ENCODE results near the gene MYADM.

MYADM gene

DNA sequence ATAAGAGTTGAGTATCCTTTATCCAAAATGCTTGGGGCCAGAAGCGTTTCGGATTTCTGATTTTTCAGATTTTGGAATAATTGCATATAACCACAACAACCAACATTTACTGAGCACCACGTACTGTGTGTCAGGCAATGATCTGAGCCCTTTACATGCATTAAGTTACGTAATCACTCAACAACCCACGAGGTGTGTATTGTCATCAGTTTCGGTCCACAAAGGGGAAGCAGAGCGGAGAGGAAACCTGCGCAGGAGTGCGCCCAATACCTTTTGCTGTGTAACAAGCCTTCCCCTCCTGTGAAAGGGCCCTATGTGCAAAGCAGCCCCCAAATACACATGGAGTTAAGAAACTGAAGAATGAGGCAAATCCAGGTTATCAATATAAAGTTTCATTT is 22.8 kb upstream of the MYADM start:
- Histone ChIP-seq H3K9me3 (ENCODE audit: control insufficient read depth, low read depth, low read length) (no peaks in the 10 kb centered on the region), H3K4me1 (ENCODE audit: control insufficient read depth, low read depth, low read length) (no peaks in the 10 kb centered on the region), H3K36me3 (ENCODE audit: control insufficient read depth, low read depth, low read length) (no peaks in the 10 kb centered on the region), H3K4me3 (ENCODE audit: low read length) (no peak overlapping the region), H3K27ac (ENCODE audit: low read length) (no peak overlapping the region), H3K27me3 (ENCODE audit: control insufficient read depth, insufficient read depth, low read length) (no peaks in the 10 kb centered on the region), H3K9ac (ENCODE audit: low read length) (no peak overlapping the region)

DNA sequence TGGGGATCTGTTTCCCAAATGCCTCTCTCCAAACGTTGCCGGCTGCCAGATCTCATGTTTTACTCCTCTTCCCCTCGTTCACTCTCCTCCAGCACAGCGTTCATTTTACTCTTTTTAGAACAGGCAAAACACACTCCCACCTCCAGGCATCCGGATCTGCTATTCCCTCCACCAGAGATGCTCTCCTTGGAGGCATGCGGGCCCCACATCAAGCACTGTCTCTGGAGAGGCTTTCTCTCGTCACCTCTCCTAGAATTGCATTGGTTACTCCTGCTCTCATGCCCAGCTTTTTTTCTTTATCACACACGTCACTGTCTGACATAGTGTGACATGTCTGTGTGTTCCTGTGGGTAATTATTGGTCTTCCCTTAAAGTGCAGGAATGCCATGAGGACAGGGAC is 20.1 kb upstream of the MYADM start:
- H3K36me3 ChIP-seq (ENCODE audit: control insufficient read depth, low read depth, low read length), result no peaks in the 10 kb centered on the region
- H3K9me3 ChIP-seq (ENCODE audit: control insufficient read depth, low read depth, low read length), result no peaks in the 10 kb centered on the region
- no peak overlapping the region for H3K4me3 ChIP-seq (ENCODE audit: low read length)
- no peak overlapping the region for H3K27ac ChIP-seq (ENCODE audit: low read length)
- no peak overlapping the region for H3K9ac ChIP-seq (ENCODE audit: low read length)
- H3K4me1 ChIP-seq (ENCODE audit: control insufficient read depth, low read depth, low read length), result no peaks in the 10 kb centered on the region
- H3K27me3 ChIP-seq (ENCODE audit: control insufficient read depth, insufficient read depth, low read length), result no peaks in the 10 kb centered on the region

DNA sequence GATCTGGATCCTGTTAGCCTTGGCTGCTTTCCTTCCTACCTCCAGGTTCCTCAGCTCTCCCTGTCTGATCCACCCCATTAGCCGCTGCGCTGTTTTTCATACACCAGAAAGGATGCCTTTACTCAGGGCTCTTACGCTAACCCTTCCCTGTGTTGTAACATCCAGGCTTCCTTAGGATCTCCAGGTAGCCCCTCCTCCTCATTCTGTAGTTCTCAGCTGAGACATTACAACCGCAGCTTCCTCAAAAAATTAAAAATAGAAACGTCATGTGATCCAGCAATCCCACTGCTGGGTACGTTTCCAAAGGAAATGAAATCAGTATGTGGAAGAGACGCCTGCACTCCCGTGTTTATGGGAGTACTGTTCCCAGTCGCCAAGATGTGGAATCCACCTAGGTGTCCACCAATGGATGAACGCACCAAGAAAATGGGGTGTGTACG is 18.4 kb upstream of the MYADM start:
- H3K27ac ChIP-seq (ENCODE audit: low read length), result no peak overlapping the region
- no peaks in the 10 kb centered on the region for H3K36me3 ChIP-seq (ENCODE audit: control insufficient read depth, low read depth, low read length)
- H3K4me3 ChIP-seq (ENCODE audit: low read length), result no peak overlapping the region
- no peak overlapping the region for H3K9ac ChIP-seq (ENCODE audit: low read length)
- no peaks in the 10 kb centered on the region for H3K9me3 ChIP-seq (ENCODE audit: control insufficient read depth, low read depth, low read length)
- H3K4me1 ChIP-seq (ENCODE audit: control insufficient read depth, low read depth, low read length), result no peaks in the 10 kb centered on the region
- H3K27me3 ChIP-seq (ENCODE audit: control insufficient read depth, insufficient read depth, low read length), result no peaks in the 10 kb centered on the region

DNA sequence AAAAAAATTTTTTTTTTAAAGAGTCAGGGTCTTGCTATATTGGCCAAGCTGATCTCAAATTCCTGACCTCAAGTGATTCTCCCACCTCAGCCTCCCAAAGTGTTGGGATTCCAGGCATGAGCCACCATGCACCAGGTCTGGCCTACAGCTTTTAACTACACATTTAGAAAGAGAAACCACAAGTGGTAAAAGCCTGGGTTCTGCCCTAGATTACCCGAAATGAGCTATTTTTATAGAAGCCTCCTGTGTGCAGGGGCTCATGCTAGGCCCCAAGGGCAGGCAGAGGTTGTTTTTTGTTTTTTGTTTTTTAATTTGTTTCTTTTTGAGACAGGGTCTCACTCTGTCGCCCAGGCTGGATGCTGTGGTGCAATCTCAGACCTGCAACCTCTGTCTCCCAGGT is 14.0 kb upstream of the MYADM start:
- no peaks in the 10 kb centered on the region for H3K36me3 ChIP-seq (ENCODE audit: control insufficient read depth, low read depth, low read length)
- no peak overlapping the region for H3K27ac ChIP-seq (ENCODE audit: low read length)
- no peak overlapping the region for H3K4me3 ChIP-seq (ENCODE audit: low read length)
- no peaks in the 10 kb centered on the region for H3K9me3 ChIP-seq (ENCODE audit: control insufficient read depth, low read depth, low read length)
- peaks cover 5% of the 10 kb centered on the region for H3K4me1 ChIP-seq (ENCODE audit: control insufficient read depth, low read depth, low read length)
- no peaks in the 10 kb centered on the region for H3K27me3 ChIP-seq (ENCODE audit: control insufficient read depth, insufficient read depth, low read length)
- no peak overlapping the region for H3K9ac ChIP-seq (ENCODE audit: low read length)

DNA sequence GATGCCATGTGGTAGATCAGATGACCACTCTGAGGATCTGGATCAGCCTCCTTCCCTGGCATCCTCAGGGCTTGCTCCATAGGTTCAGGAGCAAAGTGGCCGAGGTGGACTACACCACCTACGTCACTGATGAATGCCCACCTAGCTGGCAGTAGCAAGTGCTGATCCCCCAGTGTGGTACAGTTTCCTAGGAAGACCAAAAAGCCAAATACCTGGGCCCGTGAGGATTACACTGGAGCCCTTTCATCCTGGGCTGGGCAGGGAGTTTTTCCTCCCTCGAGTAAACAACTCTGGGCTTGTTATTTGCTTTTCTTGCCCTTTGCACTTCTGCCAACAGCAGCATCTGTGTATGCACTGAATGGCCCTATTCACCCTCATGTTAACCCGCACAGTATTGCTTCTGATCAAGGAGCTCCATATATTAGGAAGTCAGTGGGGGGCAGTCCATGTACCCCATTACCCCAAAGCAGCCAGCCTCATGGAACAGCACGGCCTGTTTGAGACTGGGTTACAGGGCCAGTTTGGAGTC is 3.3 kb upstream of the MYADM start:
- H3K27ac ChIP-seq (ENCODE audit: low read length), result no peak overlapping the region
- no peak overlapping the region for H3K9ac ChIP-seq (ENCODE audit: low read length)
- H3K36me3 ChIP-seq (ENCODE audit: control insufficient read depth, low read depth, low read length), result no peaks in the 10 kb centered on the region
- no peak overlapping the region for H3K4me3 ChIP-seq (ENCODE audit: low read length)
- no peaks in the 10 kb centered on the region for H3K9me3 ChIP-seq (ENCODE audit: control insufficient read depth, low read depth, low read length)
- H3K27me3 ChIP-seq (ENCODE audit: control insufficient read depth, insufficient read depth, low read length), result no peaks in the 10 kb centered on the region
- H3K4me1 ChIP-seq (ENCODE audit: control insufficient read depth, low read depth, low read length), result peaks cover 14% of the 10 kb centered on the region

DNA sequence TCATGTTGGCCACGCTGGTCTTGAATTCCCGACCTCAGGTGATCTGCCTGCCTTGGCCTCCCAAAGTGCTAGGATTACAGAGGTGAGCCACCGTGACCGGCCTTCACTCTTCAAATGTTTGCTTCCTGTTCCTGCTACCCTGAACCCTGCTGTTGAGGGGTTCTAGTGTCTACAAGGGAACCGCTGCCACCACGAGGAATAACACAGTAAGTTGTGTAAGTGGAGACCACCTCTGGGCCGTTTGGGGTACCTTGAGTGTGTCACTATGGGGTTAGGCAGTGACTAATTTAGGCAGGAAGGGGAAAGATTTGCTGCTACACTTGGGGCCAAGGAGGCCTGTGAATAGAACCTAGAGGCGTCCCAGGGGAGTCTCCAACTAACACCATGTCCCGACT is 2.2 kb upstream of the MYADM start:
- Histone ChIP-seq H3K4me3 (ENCODE audit: low read length) (peak overlapping the region; percentile 57), H3K9me3 (ENCODE audit: control insufficient read depth, low read depth, low read length) (no peaks in the 10 kb centered on the region), H3K36me3 (ENCODE audit: control insufficient read depth, low read depth, low read length) (no peaks in the 10 kb centered on the region), H3K9ac (ENCODE audit: low read length) (peak overlapping the region; percentile 88), H3K27ac (ENCODE audit: low read length) (peak overlapping the region; percentile 97), H3K4me1 (ENCODE audit: control insufficient read depth, low read depth, low read length) (peaks cover 14% of the 10 kb centered on the region), H3K27me3 (ENCODE audit: control insufficient read depth, insufficient read depth, low read length) (no peaks in the 10 kb centered on the region)

DNA sequence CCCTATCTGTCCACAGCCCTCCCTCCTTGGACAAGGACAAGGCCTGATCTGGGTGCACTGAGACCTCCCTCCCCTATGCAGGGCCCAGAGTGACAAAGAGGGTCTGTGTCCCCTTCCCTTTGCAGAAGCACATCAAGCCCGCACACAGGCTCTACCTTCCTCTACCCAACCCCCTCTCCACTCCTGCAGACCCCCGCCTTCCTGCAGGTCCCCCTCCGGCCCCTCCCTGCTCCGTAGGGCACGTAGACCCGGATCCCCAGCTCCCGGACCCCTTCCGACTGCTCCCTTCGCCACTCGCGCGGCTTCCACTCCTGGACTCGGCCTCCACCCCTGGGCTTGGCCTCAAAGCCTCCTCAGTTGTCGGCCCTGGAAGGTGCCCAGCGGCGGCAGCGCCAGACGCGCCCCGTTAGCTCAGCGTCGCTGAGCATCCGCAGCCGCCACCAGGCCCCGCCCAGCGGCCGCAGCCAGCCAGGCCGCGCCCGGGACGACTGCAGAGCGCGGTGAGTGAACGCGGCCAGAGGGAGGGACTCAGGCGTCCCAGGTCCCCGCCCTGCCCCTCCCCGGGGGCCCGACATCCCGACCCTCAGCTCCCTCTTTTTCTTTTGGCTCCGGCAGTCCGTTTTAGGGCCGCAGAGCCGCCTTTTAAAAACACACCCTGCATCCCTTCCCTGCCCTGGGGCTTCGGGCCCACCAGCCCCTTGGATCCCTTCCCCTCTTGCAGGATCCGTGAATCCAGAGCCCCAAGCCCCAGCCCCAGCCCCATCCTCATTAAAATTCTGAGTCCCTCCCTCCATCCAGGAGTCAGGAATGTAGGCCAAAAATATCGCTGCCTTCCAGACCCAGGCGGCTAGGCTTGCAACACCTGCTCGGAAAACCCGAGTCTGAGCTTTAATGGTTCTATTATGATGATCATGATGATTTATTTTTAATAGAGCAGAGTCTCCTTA is 1.5 kb upstream of the MYADM start:
- peaks cover 14% of the 10 kb centered on the region for H3K4me1 ChIP-seq (ENCODE audit: control insufficient read depth, low read depth, low read length)
- peak overlapping the region; percentile 57 for H3K4me3 ChIP-seq (ENCODE audit: low read length)
- peaks cover 3% of the 10 kb centered on the region for H3K36me3 ChIP-seq (ENCODE audit: control insufficient read depth, low read depth, low read length)
- H3K27me3 ChIP-seq (ENCODE audit: control insufficient read depth, insufficient read depth, low read length), result no peaks in the 10 kb centered on the region
- H3K9me3 ChIP-seq (ENCODE audit: control insufficient read depth, low read depth, low read length), result no peaks in the 10 kb centered on the region
- H3K27ac ChIP-seq (ENCODE audit: low read length), result peak overlapping the region; percentile 97
- H3K9ac ChIP-seq (ENCODE audit: low read length), result peak overlapping the region; percentile 88

DNA sequence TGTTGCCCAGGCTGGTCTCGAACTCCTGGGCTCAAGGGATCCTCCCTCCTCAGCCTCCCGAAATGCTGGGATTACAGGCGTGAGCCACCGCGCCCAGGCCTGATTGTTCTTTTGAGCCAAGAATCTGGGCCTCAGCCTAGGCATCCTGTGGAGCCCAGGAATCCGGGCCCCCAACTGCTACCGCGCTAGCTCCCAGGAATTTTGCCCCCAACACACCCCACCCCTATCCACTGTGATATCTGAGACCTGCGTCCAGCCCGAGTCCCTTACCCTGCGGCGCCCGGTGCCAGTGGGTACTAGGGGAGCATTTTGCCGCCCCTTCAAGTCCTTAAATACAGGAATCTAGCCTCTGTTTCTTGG is 838 bp upstream of the MYADM start:
- H3K36me3 ChIP-seq (ENCODE audit: control insufficient read depth, low read depth, low read length), result peaks cover 5% of the 10 kb centered on the region
- no peaks in the 10 kb centered on the region for H3K27me3 ChIP-seq (ENCODE audit: control insufficient read depth, insufficient read depth, low read length)
- H3K9me3 ChIP-seq (ENCODE audit: control insufficient read depth, low read depth, low read length), result no peaks in the 10 kb centered on the region
- H3K4me3 ChIP-seq (ENCODE audit: low read length), result peak overlapping the region; percentile 57
- peak overlapping the region; percentile 97 for H3K27ac ChIP-seq (ENCODE audit: low read length)
- H3K4me1 ChIP-seq (ENCODE audit: control insufficient read depth, low read depth, low read length), result peaks cover 14% of the 10 kb centered on the region
- peak overlapping the region; percentile 88 for H3K9ac ChIP-seq (ENCODE audit: low read length)

DNA sequence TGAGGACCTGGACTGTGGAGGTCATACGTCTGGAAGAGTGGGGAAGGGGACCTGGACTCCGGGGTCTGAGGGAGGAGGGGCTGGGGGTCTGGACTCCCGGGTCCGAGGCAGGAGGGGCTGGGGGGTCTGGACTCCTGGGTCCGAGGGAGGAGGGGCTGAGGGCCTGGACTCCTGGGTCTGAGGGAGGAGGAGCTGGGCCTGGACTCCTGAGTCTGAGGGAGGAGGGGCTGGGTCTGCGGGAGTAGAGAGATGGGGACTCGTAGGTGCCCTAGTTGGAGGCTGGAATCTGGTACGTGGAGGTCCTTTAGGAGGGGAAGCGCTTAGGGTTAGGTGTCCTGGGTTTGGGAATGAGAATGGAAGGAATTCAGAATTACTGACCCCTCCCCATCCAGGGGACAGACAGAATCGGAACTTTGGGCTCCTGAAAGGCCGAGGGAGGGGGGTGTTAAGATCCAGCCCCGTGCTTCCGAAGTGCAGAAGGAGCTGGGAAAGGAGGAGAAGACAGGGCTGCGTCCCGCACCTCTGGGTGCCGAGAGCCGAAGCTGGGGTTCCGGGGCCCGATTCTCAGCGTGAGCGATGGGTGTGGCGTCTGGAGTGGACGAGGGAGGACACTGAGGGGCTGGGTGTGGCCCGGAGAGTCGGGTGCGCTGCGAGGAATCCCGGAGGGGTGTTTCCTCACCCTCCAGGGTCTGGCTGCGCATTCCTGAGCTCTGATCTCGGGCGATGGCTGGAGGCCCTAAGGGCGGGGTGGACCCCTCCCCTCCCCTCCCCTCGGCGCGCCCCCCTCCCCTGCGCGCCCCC is 608 bp downstream of the MYADM start:
- Histone ChIP-seq H3K4me1 (ENCODE audit: control insufficient read depth, low read depth, low read length) (peaks cover 14% of the 10 kb centered on the region), H3K9ac (ENCODE audit: low read length) (peak overlapping the region; percentile 97), H3K4me3 (ENCODE audit: low read length) (peak overlapping the region; percentile 90), H3K9me3 (ENCODE audit: control insufficient read depth, low read depth, low read length) (no peaks in the 10 kb centered on the region), H3K36me3 (ENCODE audit: control insufficient read depth, low read depth, low read length) (peaks cover 9% of the 10 kb centered on the region), H3K27me3 (ENCODE audit: control insufficient read depth, insufficient read depth, low read length) (no peaks in the 10 kb centered on the region), H3K27ac (ENCODE audit: low read length) (peak overlapping the region; percentile 92)

DNA sequence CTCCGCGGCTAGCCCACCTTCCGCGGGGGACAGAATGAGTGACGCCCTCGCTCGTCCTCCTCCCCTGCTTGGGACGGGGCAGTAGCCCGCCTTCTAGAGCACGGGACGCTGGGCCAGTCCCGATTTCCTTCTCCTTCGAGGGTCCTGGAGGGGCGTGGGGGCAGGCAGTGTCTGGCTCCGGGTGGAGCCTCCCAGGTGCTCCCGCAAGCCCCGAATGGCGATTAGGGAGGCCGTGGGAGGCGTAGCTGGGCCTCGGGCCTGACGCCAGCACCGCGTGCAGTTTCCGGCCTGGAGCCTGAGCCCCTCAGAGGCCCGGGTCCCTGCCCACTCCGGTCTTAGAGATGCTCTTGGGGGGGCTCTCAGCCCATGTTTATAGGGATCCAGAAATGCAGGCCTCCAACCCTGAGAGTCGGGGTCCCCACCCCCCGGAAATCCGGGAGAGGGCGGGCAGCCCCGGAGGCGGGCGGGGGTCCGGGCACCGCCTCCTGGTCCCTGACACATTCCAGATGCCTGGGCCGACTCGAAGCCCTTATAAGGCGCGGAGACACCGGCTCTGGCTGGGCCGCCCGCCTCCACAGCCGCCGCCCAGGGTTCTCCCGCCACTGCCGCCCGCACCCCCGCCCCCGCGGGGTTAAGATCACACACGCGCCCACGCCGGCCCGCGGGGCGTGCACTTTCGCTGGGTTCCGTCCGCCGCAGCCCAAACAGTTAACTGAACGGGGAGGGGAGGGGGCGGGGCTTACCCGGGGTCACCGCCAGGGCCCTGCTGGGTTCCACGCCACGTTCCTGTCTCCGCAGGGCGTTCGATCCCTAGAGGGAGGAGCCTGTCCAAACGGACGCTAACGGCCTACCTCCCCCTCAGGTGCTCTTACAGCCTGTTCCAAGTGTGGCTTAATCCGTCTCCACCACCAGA is 1.5 kb downstream of the MYADM start:
- peak overlapping the region; percentile 90 for H3K4me3 ChIP-seq (ENCODE audit: low read length)
- H3K36me3 ChIP-seq (ENCODE audit: control insufficient read depth, low read depth, low read length), result peaks cover 17% of the 10 kb centered on the region
- peak overlapping the region; percentile 97 for H3K9ac ChIP-seq (ENCODE audit: low read length)
- H3K27ac ChIP-seq (ENCODE audit: low read length), result peak overlapping the region; percentile 92
- H3K4me1 ChIP-seq (ENCODE audit: control insufficient read depth, low read depth, low read length), result peaks cover 14% of the 10 kb centered on the region
- no peaks in the 10 kb centered on the region for H3K27me3 ChIP-seq (ENCODE audit: control insufficient read depth, insufficient read depth, low read length)
- H3K9me3 ChIP-seq (ENCODE audit: control insufficient read depth, low read depth, low read length), result no peaks in the 10 kb centered on the region
